GM19023 (cell line): ENCODE results near the gene CXXC5.
"Not testable (repeated sequence)": the region's sequence is repeated elsewhere in the genome, so short reads cannot be mapped to it uniquely, and the experiment has no call there.

Source experiments
- ATAC-seq: cut with Tn5 transposase; IDR thresholded peaks from one replicate; pipeline ENCODE4 v1.9.1; 2021; ENCODE audit warnings: mild to moderate bottlenecking, moderate library complexity; ENCODE audit not compliant: unreplicated experiment

The CXXC5 gene

GRCh38 chr5:139648205-139649081 lies at the start of gene CXXC5:
CXXC5 (plus strand) TSS chr5:139648349; CDS start chr5:139680524, 32,175 bp downstream.
- ATAC-seq: peak; percentile 34

GRCh38 chr5:139598601-139598965 lies 49.6 kb upstream of the CXXC5 start:
- ATAC-seq: not testable (repeated sequence)

- no peak for ATAC-seq
These were observed 47.7 kb upstream of the CXXC5 start for GRCh38 chr5:139600336-139600949.

GRCh38 chr5:139601429-139601828 lies 46.7 kb upstream of the CXXC5 start:
- ATAC-seq: no peak

GRCh38 chr5:139601948-139602347 lies 46.2 kb upstream of the CXXC5 start:
- not testable (repeated sequence) for ATAC-seq

GRCh38 chr5:139605887-139606286 lies 42.3 kb upstream of the CXXC5 start:
- ATAC-seq: no peak

- no peak for ATAC-seq
These were observed 36.2 kb upstream of the CXXC5 start for GRCh38 chr5:139611703-139612584.

- no peak for ATAC-seq
These were observed 28.3 kb upstream of the CXXC5 start for GRCh38 chr5:139619861-139620260.

- not testable (repeated sequence) for ATAC-seq
These were observed 22.8 kb upstream of the CXXC5 start for GRCh38 chr5:139625398-139625797.

- ATAC-seq: no peak
These were observed 17.3 kb upstream of the CXXC5 start for GRCh38 chr5:139630855-139631254.

- no peak for ATAC-seq
These were observed 16.5 kb upstream of the CXXC5 start for GRCh38 chr5:139631520-139632165.

GRCh38 chr5:139633295-139634027 lies 14.7 kb upstream of the CXXC5 start:
- no peak for ATAC-seq

- no peak for ATAC-seq
These were observed 14.2 kb upstream of the CXXC5 start for GRCh38 chr5:139634028-139634325.

- no peak for ATAC-seq
These were observed 13.6 kb upstream of the CXXC5 start for GRCh38 chr5:139634541-139634940.

GRCh38 chr5:139635191-139635590 lies 13.0 kb upstream of the CXXC5 start:
- ATAC-seq: no peak

GRCh38 chr5:139635606-139636206 lies 12.4 kb upstream of the CXXC5 start:
- no peak for ATAC-seq

- peak; percentile 79 for ATAC-seq
These were observed 11.8 kb upstream of the CXXC5 start for GRCh38 chr5:139636207-139636792.

GRCh38 chr5:139636975-139637408 lies 11.2 kb upstream of the CXXC5 start:
- ATAC-seq: no peak

- no peak for ATAC-seq
These were observed 10.6 kb upstream of the CXXC5 start for GRCh38 chr5:139637438-139638089.
